GM12878 (cell line): ENCODE data around the gene NBEA. TPM values are rescaled to one million over a fixed set of nuclear protein-coding genes. Genes with fewer than 3 reads are reported as not detected.

Experiments
- ATAC-seq: fragments of 200-7000 bp; cut with Tn5 transposase; 3 replicates; pipeline ENCODE4 v1.9.1; 2020; ENCODE audit warnings: mild to moderate bottlenecking, moderate library complexity
- BruUV-seq: library from RNA; stranded (reverse); fragments of 400-500 nt; replicated peaks from 2 replicates; lab custom pipeline; 2021; lab: Mats Ljungman, UMichigan
- CTCF ChIA-PET: fragments of 300-600 bp; sonication (Branson Sonifier 250); formaldehyde crosslinking; extraction: SDS; loops from one replicate; lab custom pipeline; 2021; ENCODE audit warnings: inconsistent platforms; lab: Yijun Ruan, JAX
- POLR2A ChIA-PET: fragments of 350-600 bp; formaldehyde crosslinking; extraction: SDS; loops from one replicate; lab custom pipeline; 2021; ENCODE audit warnings: inconsistent platforms; lab: Charles Lee
- RAD21 ChIA-PET: fragments of 300-600 bp; sonication (Branson Sonifier 250); formaldehyde crosslinking; loops from one replicate; lab custom pipeline; 2023; ENCODE audit warnings: antibody characterized with exemption; ENCODE audit not compliant: unreplicated experiment; lab: Charles Lee
- SMC1A ChIA-PET: fragments of 300-600 bp; sonication (Branson Sonifier 250); formaldehyde crosslinking; loops from one replicate; lab custom pipeline; 2023; ENCODE audit not compliant: unreplicated experiment, uncharacterized antibody; lab: Charles Lee
- DNase-seq: peaks from one replicate; pipeline ENCODE4 v3.0.0-alpha.2; 2011; ENCODE audit warnings: low read depth, low spot score
- FAIRE-seq: peaks from 3 replicates; lab custom pipeline; 2011; peaks lifted over from hg19 to GRCh38; lab: Jason Lieb, UNC
- H2AFZ ChIP-seq: 2 replicates; pipeline ENCODE4 v1.6.0; 2011; ENCODE audit warnings: low read depth, low read length, control low read depth; ENCODE audit not compliant: control insufficient read depth
- H3K27ac ChIP-seq: 2 replicates; pipeline ENCODE4 v1.5.1; 2011; ENCODE audit warnings: control low read depth; ENCODE audit not compliant: control insufficient read depth, insufficient read depth
- H3K27me3 ChIP-seq, 2 experiments: replicated peaks in 1 of 2; 2 replicates each; pipeline versions ENCODE4 v1.6.0 to v1.6.1; 2011; ENCODE audit warnings: low read length in 1 of 2; ENCODE audit not compliant: control insufficient read depth in 2 of 2, insufficient read depth in 2 of 2
- H3K36me3 ChIP-seq, 2 experiments: 2 replicates each; pipeline ENCODE4 v1.5.1; 2011; ENCODE audit warnings: low read length in 1 of 2; ENCODE audit not compliant: control insufficient read depth in 2 of 2, insufficient read depth in 2 of 2
- H3K4me1 ChIP-seq: 2 replicates; pipeline ENCODE4 v1.6.1; 2011; ENCODE audit warnings: mild to moderate bottlenecking, low read length, moderate library complexity, mixed read lengths; ENCODE audit not compliant: control insufficient read depth, insufficient read depth
- H3K4me2 ChIP-seq: 2 replicates; pipeline ENCODE4 v1.6.0; 2011; ENCODE audit warnings: control low read depth; ENCODE audit not compliant: control insufficient read depth, insufficient read depth
- H3K4me3 ChIP-seq: fragments of 200-600 bp; sonication (generic); 2 replicates; pipeline ENCODE4 v1.5.1; 2016
- H3K79me2 ChIP-seq: 2 replicates; pipeline ENCODE4 v1.6.0; 2011; ENCODE audit warnings: low read length; ENCODE audit not compliant: control insufficient read depth, insufficient read depth
- H3K9ac ChIP-seq: 2 replicates; pipeline ENCODE4 v1.8.0; 2011; ENCODE audit warnings: low read length, control low read depth, mixed read lengths; ENCODE audit not compliant: control insufficient read depth, insufficient read depth
- H3K9me3 ChIP-seq: replicated peaks from 3 replicates; pipeline ENCODE4 v1.5.1; 2011; ENCODE audit warnings: mild to moderate bottlenecking, low read length; ENCODE audit not compliant: control insufficient read depth, insufficient read depth
- H4K20me1 ChIP-seq: 2 replicates; pipeline ENCODE4 v1.6.0; 2011; ENCODE audit not compliant: control insufficient read depth, insufficient read depth
- CBX3 ChIP-seq: fragments of 200-600 bp; sonication (generic); IDR thresholded peaks from 2 replicates; pipeline ENCODE4 v1.6.1; 2016; ENCODE audit warnings: low read depth, borderline replicate concordance
- ESRRA ChIP-seq: IDR thresholded peaks from 2 replicates; pipeline ENCODE4 v1.6.1; 2012; ENCODE audit warnings: mild to moderate bottlenecking, low read length, improper control_type of control experiment
- JUND ChIP-seq: IDR thresholded peaks from 2 replicates; pipeline ENCODE4 v1.6.1; 2012; ENCODE audit warnings: low read depth, mild to moderate bottlenecking, low read length, improper control_type of control experiment, moderate library complexity
- KAT2A ChIP-seq: conservative IDR thresholded peaks from 2 replicates; pipeline ENCODE4 v1.6.1; 2011; ENCODE audit warnings: low read depth, low read length; ENCODE audit not compliant: control insufficient read depth
- NR2C1 ChIP-seq: fragments of 450-650 bp; IDR thresholded peaks from 2 replicates; pipeline ENCODE4 v1.6.1; 2017; ENCODE audit warnings: antibody characterized with exemption, mild to moderate bottlenecking, moderate library complexity
- POLR2A ChIP-seq: IDR thresholded peaks from 2 replicates; pipeline ENCODE4 v1.6.1; 2011; ENCODE audit warnings: low read depth, mild to moderate bottlenecking, low read length
- SKIL ChIP-seq: fragments of 450-650 bp; IDR thresholded peaks from 2 replicates; pipeline ENCODE4 v1.6.1; 2017; ENCODE audit warnings: mild to moderate bottlenecking, low read depth, inconsistent platforms; ENCODE audit not compliant: poor library complexity, severe bottlenecking
- SMAD5 ChIP-seq: IDR thresholded peaks from 2 replicates; pipeline ENCODE4 v1.6.1; 2016; ENCODE audit warnings: antibody characterized with exemption, low read depth
- SPI1 ChIP-seq: IDR thresholded peaks from 2 replicates; pipeline ENCODE4 v1.6.1; 2011; ENCODE audit warnings: low read depth, mild to moderate bottlenecking, low read length, moderate library complexity, borderline replicate concordance; ENCODE audit not compliant: insufficient read depth
- YBX1 ChIP-seq: fragments of 450-650 bp; IDR thresholded peaks from 2 replicates; pipeline ENCODE4 v1.6.1; 2016; ENCODE audit warnings: antibody characterized with exemption
- ZBED1 ChIP-seq: IDR thresholded peaks from 2 replicates; pipeline ENCODE4 v1.6.1; 2016; ENCODE audit warnings: borderline replicate concordance
- ZNF207 ChIP-seq: fragments of 450-650 bp; IDR thresholded peaks from 2 replicates; pipeline ENCODE4 v1.6.1; 2014; ENCODE audit warnings: antibody characterized with exemption, mild to moderate bottlenecking, borderline replicate concordance
- ZNF622 ChIP-seq: fragments of 450-650 bp; IDR thresholded peaks from 2 replicates; pipeline ENCODE4 v1.6.1; 2017; ENCODE audit warnings: mild to moderate bottlenecking, inconsistent platforms
- in situ Hi-C: fragments of 300-500 bp; cut with MboI; formaldehyde crosslinking; loops from 9 replicates; pipeline ENCODE4 v1.14.3; 2018; ENCODE audit warnings: mixed read lengths
- intact Hi-C: fragments of 100-400 bp; cut with micrococcal nuclease; formaldehyde crosslinking; loops from one replicate; pipeline ENCODE4 v1.14.2; 2022; ENCODE audit not compliant: unreplicated experiment
- polyA plus RNA-seq, 11 experiments: library from polyadenylated mRNA; depleted of rRNA in 4 of 11; unstranded in 6 of 11; stranded (reverse) in 5 of 11; fragments of >200 nt; fragmentation: Nextera tagmentation in 4 of 11; fragmentation: Illumina TruSeq in 1 of 11; extraction: Ambion mirVana in 4 of 11; extraction: Trizol in 1 of 11; gene quantifications; 1 replicate in 1 of 11; 2 replicates in 10 of 11; pipeline versions ENCODE4 v1.2.1 to v1.2.3, GENCODE V29; 2011 to 2016; ENCODE audit warnings: inconsistent platforms in 2 of 11, missing spikeins in 2 of 11, low read depth in 1 of 11
- total RNA-seq, 4 experiments: library from RNA; depleted of rRNA in 3 of 4; stranded (reverse); fragments of >200 nt in 3 of 4; fragmentation: Illumina TruSeq in 1 of 4; extraction: Trizol in 1 of 4; gene quantifications; 2 replicates each; pipeline versions ENCODE4 v1.2.1 to v1.2.3, GENCODE V29; 2013 to 2021
- TF ChIP-seq, protein P1 (sequence below): IDR thresholded peaks from 2 replicates; pipeline ENCODE4 v1.6.1; 2012; ENCODE audit warnings: improper control_type of control experiment, low read depth, low read length; ENCODE audit not compliant: insufficient replicate concordance
- TF ChIP-seq, protein P2 (sequence below): fragments of 450-650 bp; formaldehyde crosslinking; IDR thresholded peaks from 2 replicates; pipeline ENCODE4 v1.4.0; 2020; ENCODE audit warnings: mild to moderate bottlenecking, moderate library complexity

The NBEA gene
- total and polyA plus RNA-seq, 10 of the 15 experiments (the other 5 are each of a cell fraction or from before 2014, with no cell fraction given) = 0.23 to 3.6 (median 0.55) TPM

GRCh38 chr13:35293579-35294226 is 351.6 kb downstream of the NBEA start:
- DNase-seq (no peak), ATAC-seq (no peak), FAIRE-seq (no peak)
- Histone ChIP-seq H3K4me3 (no peak overlapping the region), H4K20me1 (no peaks in the 10 kb centered on the region), H3K4me2 (no peak overlapping the region), H3K27ac (no peak overlapping the region), H3K36me3 (no peaks in the 10 kb centered on the region), H2AFZ (no peak overlapping the region), H3K79me2 (no peaks in the 10 kb centered on the region), H3K9me3 (no peaks in the 10 kb centered on the region), H3K9ac (no peak overlapping the region), H3K4me1 (no peaks in the 10 kb centered on the region), H3K27me3 (no peaks in the 10 kb centered on the region)
- ChIA-PET CTCF (interaction anchor here (0.7 kb wide), 1 partner anchor 694 kb away, joined by 3 read pairs; no protein-coding TSS in a partner anchor), SMC1A (no interaction called here), RAD21 (no interaction called here), POLR2A (no interaction called here)
- in situ Hi-C loops = no loop called here
- no TSS peak for BruUV-seq
- intact Hi-C loops = no loop called here
- TF ChIP-seq YBX1 (no peak), JUND (no peak), ZBED1 (no peak), ESRRA (no peak), NR2C1 (no peak), ZNF622 (no peak), ZNF207 (no peak), CBX3 (no peak), KAT2A (no peak), SPI1 (no peak), SKIL (no peak), SMAD5 (no peak), POLR2A (no peak)
- TF ChIP-seq, protein P1, sequence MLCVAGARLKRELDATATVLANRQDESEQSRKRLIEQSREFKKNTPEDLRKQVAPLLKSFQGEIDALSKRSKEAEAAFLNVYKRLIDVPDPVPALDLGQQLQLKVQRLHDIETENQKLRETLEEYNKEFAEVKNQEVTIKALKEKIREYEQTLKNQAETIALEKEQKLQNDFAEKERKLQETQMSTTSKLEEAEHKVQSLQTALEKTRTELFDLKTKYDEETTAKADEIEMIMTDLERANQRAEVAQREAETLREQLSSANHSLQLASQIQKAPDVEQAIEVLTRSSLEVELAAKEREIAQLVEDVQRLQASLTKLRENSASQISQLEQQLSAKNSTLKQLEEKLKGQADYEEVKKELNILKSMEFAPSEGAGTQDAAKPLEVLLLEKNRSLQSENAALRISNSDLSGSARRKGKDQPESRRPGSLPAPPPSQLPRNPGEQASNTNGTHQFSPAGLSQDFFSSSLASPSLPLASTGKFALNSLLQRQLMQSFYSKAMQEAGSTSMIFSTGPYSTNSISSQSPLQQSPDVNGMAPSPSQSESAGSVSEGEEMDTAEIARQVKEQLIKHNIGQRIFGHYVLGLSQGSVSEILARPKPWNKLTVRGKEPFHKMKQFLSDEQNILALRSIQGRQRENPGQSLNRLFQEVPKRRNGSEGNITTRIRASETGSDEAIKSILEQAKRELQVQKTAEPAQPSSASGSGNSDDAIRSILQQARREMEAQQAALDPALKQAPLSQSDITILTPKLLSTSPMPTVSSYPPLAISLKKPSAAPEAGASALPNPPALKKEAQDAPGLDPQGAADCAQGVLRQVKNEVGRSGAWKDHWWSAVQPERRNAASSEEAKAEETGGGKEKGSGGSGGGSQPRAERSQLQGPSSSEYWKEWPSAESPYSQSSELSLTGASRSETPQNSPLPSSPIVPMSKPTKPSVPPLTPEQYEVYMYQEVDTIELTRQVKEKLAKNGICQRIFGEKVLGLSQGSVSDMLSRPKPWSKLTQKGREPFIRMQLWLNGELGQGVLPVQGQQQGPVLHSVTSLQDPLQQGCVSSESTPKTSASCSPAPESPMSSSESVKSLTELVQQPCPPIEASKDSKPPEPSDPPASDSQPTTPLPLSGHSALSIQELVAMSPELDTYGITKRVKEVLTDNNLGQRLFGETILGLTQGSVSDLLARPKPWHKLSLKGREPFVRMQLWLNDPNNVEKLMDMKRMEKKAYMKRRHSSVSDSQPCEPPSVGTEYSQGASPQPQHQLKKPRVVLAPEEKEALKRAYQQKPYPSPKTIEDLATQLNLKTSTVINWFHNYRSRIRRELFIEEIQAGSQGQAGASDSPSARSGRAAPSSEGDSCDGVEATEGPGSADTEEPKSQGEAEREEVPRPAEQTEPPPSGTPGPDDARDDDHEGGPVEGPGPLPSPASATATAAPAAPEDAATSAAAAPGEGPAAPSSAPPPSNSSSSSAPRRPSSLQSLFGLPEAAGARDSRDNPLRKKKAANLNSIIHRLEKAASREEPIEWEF = no peak
- TF ChIP-seq, protein P2, sequence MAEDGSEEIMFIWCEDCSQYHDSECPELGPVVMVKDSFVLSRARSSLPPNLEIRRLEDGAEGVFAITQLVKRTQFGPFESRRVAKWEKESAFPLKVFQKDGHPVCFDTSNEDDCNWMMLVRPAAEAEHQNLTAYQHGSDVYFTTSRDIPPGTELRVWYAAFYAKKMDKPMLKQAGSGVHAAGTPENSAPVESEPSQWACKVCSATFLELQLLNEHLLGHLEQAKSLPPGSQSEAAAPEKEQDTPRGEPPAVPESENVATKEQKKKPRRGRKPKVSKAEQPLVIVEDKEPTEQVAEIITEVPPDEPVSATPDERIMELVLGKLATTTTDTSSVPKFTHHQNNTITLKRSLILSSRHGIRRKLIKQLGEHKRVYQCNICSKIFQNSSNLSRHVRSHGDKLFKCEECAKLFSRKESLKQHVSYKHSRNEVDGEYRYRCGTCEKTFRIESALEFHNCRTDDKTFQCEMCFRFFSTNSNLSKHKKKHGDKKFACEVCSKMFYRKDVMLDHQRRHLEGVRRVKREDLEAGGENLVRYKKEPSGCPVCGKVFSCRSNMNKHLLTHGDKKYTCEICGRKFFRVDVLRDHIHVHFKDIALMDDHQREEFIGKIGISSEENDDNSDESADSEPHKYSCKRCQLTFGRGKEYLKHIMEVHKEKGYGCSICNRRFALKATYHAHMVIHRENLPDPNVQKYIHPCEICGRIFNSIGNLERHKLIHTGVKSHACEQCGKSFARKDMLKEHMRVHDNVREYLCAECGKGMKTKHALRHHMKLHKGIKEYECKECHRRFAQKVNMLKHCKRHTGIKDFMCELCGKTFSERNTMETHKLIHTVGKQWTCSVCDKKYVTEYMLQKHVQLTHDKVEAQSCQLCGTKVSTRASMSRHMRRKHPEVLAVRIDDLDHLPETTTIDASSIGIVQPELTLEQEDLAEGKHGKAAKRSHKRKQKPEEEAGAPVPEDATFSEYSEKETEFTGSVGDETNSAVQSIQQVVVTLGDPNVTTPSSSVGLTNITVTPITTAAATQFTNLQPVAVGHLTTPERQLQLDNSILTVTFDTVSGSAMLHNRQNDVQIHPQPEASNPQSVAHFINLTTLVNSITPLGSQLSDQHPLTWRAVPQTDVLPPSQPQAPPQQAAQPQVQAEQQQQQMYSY (CRISPR knock-in tag) = no peak
